Ureter (tissue), 1 donor: ENCODE data around the gene KCNK3. TPM values are rescaled to one million over a fixed set of nuclear protein-coding genes. Genes with fewer than 3 reads are reported as not detected.
"Not testable (repeated sequence)": the region's sequence is repeated elsewhere in the genome, so short reads cannot be mapped to it uniquely, and the experiment has no call there.

Experiments
- DNase-seq: peaks from one replicate; pipeline ENCODE4 v3.0.0-alpha.2; 2020; ENCODE audit warnings: low spot score
- total RNA-seq: library from RNA; stranded (reverse); gene quantifications from one replicate; pipeline ENCODE4 v1.2.4, GENCODE V29; 2023
- donor health status: DM: yes; HTN: yes; CAD: no.

The KCNK3 gene
- total RNA-seq, 1 donor from 2014 or later, result 9.2 TPM

GRCh38 chr2:26756337-26756736 lies 63.8 kb downstream of the KCNK3 start:
- DNase-seq, result no peak

- DNase-seq, result peak; percentile 79
Measured at GRCh38 chr2:26757873-26758789, 65.6 kb downstream of the KCNK3 start.

DNA sequence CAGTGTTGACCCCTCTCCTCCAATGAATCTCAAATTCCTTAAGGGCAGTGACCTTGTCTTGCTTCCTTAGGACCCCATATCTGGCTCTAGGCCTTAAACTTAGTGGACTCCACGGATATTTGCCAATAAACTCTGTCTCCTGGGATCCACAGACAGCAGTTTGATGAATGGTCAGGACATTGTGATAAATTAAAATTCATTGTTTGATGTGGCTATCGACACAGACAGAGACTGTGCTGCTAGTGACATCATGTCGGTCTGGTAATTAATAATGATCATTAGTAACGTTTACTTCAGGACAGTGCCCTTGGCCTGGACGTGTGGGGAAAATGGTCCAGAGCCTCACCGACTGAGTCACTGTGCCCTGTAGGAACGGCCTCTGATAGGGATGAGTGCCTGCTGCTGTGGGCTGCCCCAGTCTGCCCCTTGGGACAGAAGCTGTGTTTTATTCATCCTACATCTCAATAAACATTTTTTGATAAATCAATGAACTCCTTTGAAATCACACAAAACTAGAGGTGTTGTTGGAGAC lies 66.3 kb downstream of the KCNK3 start:
- DNase-seq, result no peak

GRCh38 chr2:26759845-26760244 lies 67.3 kb downstream of the KCNK3 start:
- no peak for DNase-seq

GRCh38 chr2:26760991-26761390 lies 68.5 kb downstream of the KCNK3 start:
- not testable (repeated sequence) for DNase-seq

DNA sequence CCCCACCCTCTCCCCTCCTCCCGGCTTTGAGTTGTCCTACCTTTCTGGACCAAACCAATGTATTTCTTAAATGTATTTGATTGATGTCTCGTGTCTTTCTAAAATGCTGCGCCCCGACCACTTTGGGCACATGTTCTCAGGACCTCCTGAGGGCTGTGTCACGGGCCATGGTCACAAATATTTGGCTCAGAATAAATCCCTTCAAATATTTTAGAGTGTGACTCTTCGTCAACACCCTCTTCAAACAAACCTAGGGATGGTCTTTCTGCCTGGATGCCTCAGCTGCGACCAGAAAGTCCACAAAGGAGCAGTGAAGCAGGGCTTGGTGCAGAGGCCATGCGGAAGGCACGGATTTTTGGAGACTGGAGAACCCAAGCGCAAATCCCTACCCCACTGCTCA lies 70.5 kb downstream of the KCNK3 start:
- DNase-seq, result no peak

DNA sequence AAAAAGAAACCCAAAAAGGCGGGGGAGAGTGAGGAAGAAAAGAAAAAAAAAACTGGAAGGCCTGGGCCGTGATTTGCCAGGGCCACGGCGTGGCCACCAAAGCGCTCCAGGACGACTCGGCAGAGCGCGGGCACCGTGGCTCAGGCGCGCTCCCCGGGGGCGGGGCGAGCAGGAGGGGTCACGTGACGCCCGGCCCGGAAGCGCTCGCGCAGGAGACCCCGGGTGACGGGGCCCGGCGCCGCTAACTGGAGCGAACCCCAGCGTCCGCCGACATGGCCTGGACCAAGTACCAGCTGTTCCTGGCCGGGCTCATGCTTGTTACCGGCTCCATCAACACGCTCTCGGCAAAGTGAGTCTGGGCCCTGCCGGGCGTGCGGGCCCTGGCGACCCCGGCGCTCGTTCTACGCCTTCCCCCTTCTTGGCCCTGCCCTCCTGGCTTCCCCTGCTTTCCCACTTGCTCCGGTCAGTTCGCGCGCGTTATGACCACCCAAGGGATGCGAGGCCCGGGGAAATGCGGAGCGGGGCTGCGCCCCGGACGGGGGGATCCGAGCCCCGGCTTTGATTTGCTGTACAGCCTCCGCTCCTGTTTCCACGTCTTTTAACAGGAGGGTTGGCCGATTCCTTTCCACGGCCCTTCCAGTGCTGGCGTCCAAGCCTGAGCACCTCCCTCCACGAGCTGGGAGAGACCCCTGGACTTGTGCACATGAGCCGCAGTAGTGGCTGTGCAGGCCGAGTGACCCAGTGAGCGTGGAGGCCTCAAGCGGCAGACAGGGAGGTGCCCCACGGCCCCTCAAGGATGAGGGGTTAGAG lies 71.8 kb downstream of the KCNK3 start, which contains the start of gene SLC35F6:
Gene SLC35F6 (plus strand): TSS at position 207 of the 810 bp plus-strand sequence. CDS start 66 bp downstream, at position 273.
- peak; percentile 84 for DNase-seq

GRCh38 chr2:26764906-26765305 lies 72.4 kb downstream of the KCNK3 start:
- DNase-seq, result no peak

DNA sequence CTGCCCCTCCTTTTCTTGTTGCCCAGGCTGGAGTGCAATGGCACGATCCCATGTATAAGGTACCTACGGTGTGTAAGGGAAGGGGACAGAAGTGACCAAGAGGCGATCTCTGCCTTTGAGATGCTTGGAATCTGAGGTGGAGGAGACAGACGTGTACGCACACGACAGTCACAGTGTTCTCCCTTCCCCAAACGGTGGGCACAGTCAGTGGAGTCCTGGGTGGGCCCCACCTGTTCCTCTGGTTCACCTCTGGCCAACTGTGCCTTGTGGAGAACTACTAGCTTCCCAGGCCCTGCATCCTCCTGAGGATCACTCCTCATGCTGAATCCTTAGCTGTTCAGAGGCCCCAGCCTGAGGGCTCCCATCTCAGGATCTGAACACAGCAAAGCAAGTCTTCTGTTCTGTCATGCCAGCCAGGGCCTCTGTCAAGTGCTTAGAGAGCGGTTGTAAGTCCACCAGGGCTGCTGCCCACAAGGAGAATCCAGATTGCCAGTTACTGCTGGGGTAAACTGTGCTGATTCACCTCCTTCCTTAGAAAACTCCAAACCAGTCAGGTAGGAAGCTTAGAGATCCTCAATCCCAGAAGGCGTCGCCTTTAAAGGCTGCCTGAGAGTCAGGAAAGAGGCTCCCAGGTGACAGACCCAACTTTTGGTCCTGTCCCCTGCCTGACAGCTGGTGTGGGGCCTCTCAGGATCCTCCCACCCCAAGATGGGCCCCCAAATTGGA lies 73.1 kb downstream of the KCNK3 start:
- DNase-seq, result no peak

DNA sequence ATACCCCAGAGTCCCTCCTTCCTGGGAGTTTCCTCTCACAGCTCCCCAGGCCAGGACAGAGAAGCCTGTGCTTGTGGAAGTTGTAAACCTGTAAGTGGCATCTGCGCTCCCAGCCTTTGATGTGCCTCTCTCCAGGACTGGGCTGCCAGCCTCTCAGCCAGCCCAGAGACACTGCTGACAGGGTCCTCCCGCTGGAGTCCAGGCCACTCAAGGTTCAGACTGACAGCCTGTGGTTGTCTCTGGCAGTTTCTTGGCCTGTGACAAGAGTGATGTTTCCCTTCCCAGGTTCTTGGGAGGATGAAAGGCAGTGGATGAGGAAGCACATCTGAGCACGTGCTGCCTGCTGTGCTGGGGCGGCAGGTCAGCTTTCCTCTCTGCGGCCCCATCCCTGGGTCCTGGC lies 74.6 kb downstream of the KCNK3 start:
- no peak for DNase-seq

- DNase-seq, result no peak
Measured at GRCh38 chr2:26767894-26768487, 75.5 kb downstream of the KCNK3 start.

DNA sequence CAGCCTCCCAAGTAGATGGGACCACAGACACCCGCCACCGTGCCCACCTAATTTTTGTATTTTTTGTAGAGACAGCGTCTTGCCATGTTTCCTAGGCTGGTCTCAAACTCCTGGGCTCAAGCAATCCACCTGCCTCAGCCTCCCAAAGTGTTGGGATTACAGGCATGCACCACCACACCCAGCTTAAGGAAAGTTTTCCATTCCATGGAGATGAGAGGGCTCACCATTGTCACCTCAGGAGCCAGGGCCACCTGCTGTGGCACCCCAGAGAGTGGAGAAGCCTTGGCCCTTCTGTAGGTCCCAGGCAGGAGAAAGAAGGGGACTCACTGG lies 76.2 kb downstream of the KCNK3 start:
- no peak for DNase-seq

DNA sequence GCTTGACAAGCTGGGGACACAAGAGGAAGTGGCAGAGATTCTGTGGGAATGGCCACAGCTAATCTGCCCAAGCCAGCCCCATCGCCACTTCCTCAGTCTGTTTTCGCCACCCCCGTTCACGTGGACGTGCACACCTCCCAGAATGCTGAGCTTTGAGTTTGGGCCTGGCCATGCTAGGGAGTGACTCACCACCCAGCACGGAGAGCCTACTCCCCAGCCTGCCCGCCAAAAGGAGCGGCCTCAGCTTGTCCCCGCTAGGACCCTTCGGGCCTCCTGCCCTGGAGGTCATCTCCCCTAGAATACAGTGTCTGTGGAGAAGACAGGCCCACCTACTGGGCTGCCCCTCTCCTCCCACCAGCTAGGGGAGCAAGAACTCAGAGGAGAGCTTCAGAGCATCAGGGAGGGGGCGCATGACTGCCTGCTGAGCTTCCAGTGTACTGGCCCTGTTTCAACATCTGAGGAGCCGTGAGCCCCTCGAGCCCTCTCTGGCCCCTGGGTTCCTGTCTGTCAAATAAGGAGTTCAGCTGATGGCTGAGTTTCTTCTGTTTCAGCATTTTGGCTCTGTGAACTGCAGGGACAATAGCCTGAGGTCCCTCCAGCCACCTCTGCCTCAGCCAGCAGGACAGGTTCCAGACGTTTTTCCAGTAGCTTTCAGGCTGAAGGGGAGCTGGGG lies 76.7 kb downstream of the KCNK3 start:
- DNase-seq, result peak; percentile 83

DNA sequence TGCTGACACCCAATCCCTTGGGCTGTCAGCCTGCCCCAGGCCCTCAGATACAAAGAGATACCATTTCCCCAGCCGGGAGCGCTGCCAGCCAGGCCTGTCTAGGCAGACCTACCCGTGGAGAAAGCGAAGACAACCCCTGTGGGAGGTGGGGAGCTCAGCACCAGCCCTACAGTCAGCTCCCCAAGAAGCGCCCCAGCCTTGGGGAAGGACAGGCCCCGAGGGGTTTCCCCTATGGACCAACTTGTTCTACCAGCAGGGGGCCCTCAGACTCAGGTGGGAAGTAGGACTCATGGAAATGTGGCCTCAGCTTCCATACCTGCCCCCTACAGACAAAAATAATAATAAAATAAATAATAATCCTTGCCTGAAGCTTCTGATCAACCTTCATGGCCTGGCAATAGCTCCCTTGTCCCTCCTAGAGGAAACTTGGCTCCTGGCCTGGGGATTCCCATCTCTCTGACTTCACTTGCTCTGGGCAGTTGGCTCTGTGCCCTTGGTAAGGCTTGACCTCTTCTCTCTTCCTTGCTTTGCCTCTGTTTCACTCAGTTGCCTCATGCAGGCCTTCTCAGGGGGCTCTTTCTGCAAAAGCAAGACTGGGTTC lies 78.6 kb downstream of the KCNK3 start:
- DNase-seq, result peak; percentile 84

DNA sequence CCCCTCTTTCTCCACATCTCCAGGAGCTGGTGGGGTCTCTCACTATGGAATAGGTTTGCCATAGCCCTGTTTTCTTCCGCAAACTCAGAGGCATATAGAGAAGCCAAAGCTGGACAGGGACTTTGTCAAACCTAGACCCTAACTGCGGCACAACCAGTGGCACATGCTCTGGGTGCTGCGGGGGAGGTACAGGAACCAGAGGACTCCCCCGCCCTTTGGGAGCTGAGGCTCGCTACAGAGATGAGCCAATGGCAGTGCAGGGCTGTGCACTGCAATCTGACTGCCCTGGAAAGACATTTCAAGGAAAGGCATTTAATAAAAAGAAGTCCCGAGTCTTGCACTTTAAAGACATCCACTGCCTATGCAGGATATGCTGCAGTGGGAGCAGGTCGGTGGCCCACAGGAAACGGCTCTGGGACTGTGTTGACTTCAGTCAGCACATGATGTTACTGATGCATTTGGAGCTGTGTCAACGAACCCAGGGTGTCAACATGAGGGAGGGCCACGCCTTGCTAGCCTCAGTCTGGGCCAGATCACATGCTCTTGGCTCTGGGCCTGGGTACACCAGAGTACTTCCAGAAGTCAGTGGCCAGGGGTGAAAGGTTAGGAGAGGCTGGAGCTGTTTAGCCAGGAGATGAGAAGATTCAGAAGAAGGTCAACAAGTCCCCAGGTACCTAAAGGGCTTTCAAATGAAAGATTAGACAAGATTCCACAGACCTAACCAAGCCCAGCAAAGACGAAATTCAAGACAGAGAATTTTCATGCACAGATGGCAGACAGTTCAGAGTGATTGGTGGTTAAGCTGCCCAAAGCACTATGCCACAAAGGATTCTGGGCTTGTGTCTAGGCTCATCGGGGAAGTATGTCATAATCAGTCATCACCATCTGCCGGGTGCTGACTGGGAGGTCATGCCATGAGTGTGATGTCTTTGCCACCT lies 79.8 kb downstream of the KCNK3 start:
- DNase-seq, result peak; percentile 92

- DNase-seq, result no peak
Measured at GRCh38 chr2:26776195-26776800, 83.8 kb downstream of the KCNK3 start.

DNA sequence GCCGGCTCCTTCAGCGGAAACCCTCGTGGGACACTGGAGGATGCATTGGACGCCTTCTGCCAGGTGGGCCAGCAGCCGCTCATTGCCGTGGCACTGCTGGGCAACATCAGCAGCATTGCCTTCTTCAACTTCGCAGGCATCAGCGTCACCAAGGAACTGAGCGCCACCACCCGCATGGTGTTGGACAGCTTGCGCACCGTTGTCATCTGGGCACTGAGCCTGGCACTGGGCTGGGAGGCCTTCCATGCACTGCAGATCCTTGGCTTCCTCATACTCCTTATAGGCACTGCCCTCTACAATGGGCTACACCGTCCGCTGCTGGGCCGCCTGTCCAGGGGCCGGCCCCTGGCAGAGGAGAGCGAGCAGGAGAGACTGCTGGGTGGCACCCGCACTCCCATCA lies 85.6 kb downstream of the KCNK3 start:
- no peak for DNase-seq

- no peak for DNase-seq
Measured at GRCh38 chr2:26778507-26778906, 86.0 kb downstream of the KCNK3 start.

DNA sequence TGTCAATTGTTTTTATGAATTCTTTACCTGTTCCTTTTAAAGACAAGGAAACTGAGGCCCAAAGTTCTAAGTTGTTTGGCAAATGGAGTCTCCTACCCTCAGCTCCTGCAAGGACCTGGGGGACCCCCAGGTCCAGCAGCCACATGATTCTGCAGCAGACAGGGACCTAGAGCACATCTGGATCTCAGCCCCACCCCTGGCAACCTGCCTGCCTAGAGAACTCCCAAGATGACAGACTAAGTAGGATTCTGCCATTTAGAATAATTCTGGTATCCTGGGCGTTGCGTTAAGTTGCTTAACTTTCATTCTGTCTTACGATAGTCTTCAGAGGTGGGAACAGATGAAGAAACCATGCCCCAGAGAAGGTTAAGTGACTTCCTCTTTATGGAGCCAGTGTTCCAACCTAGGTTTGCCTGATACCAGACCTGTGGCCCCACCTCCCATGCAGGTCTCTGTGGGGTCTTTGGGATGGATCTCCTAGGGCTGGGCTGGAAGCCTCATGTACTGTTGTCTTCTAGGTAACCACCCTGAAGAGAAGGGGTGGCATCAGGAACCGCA lies 87.8 kb downstream of the KCNK3 start:
- DNase-seq, result no peak
